GM18526 (cell line): ENCODE measurements around the gene NDUFA8.

ENCODE experiments used
- POLR2A ChIP-seq: IDR thresholded peaks from 3 replicates; pipeline ENCODE4 v1.6.1; 2011; ENCODE audit not compliant: insufficient read length; ENCODE audit errors: extremely low read depth

NDUFA8 gene

DNA sequence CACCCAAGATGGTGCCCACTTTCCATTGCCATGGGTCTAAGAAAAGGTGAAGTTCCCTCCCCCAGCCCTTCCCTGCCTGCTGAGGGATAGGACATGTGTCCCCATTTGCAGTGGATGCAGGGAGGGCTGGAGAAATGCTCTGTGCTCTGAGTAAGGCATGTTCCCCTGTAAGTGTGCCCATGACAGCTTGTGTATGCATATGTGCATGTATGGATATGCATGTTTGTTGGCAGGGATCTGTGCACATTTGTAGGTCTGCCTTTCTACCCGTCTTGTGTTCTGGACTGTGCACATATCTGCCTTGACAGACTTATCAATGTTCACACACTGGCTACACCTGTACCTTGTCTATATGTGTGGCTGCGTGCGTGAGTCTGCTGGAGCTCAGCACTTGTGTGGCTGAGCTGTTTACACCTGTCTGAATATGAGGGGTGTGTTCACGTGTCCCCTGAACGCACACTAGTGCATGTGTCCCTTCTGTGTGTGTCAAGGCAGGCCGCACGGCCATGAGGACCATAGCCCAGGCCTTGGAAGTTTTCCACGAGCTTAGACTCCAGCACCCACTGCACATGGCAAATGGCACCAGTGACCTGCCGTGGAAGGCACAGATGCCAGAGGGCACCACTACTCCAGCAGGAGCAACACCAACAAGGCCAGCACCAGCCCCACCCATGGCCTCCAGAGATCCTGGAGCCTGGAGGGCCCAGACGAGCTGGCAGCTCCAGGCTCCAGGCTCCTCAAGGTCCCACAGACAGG is 39.1 kb downstream of the NDUFA8 start:
- TF ChIP-seq POLR2A = no peak

GRCh38 chr9:122119721-122120120 is 39.9 kb downstream of the NDUFA8 start:
- TF ChIP-seq POLR2A = no peak

- TF ChIP-seq POLR2A = no peak
Observed at GRCh38 chr9:122119166-122119521, 40.4 kb downstream of the NDUFA8 start.

DNA sequence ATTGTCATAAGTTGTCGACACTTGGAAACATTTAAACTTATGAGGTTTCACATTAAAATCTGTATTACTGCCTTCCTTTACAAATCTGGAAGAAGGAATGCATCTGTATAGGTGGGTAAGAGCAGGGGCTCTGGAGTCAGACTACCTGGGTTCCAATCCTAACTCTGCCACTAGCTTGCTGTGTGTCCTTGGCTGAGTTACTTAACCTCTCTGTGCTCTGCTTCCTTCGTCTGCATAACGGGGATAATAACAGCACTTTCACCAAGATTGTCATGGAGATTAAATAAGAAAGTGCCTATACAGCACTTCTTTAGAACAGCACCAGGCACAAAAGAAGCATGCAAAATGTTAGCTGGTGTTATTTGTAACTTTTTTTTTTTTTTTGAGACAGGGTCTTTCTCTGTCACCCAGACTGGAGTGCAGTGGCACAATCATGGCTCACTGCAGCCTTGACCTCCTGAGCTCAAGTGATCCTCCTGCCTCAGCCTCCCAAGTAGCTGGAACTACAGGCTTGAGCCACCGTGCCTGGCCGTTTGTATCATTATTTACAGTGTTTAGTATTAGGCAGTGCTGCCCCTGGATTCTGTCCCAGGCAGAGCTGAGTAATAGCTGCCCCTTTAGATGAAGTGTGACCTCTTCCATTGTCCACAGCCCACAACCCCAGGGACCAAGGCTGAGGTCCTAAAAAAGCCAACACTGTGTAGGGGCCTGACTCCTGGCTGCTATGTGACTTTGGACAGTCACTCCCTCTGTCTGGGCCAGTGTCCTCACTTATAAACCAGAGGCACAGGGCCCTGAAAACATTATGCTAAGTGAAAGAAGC is 41.0 kb downstream of the NDUFA8 start:
- TF ChIP-seq POLR2A = no peak

- no peak for TF ChIP-seq POLR2A
Observed at GRCh38 chr9:122116448-122117173, 43.0 kb downstream of the NDUFA8 start.

- TF ChIP-seq POLR2A = no peak
Observed at GRCh38 chr9:122116040-122116439, 43.5 kb downstream of the NDUFA8 start.

GRCh38 chr9:122115176-122116035 is 44.2 kb downstream of the NDUFA8 start:
- no peak for TF ChIP-seq POLR2A

GRCh38 chr9:122113574-122113973 is 46.0 kb downstream of the NDUFA8 start:
- no peak for TF ChIP-seq POLR2A

- no peak for TF ChIP-seq POLR2A
Observed at GRCh38 chr9:122112238-122112637, 47.3 kb downstream of the NDUFA8 start.

DNA sequence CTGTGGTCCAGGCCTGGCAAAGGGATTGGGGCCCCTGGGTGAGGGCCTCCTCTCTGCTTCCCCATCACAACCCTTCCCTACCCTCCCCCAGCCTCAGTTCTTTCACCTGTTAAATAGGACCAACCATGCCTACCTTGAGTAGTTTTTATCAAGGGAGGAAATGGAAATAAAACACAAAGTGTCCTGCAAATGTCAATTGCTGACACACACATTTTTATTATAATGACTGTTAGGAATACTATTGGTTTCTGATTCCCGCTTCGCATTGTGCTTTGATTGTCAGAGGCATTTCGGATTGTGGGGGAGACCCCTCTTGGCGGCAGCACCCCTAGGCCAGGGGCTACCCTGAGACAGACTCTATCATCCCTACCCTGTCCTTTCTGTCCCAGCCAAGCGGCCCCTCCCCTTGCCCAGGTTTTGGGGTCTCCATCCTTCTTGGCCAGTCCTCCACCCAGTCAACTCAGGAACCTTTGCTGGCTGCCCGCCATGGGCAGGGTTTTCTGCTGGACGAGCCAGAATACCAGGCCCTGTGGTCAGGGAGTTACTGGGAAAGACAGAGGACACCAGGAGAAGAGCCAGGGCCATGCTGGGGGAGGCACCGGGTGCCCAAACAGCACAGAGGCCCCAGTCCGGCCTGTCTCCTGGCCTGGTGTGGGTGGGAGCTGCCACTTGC is 48.0 kb downstream of the NDUFA8 start:
- no peak for TF ChIP-seq POLR2A

- no peak for TF ChIP-seq POLR2A
Observed at GRCh38 chr9:122110100-122110833, 49.3 kb downstream of the NDUFA8 start.

GRCh38 chr9:122109035-122109813 is 50.4 kb downstream of the NDUFA8 start:
- no peak for TF ChIP-seq POLR2A

- TF ChIP-seq POLR2A = no peak
Observed at GRCh38 chr9:122107291-122107805, 52.2 kb downstream of the NDUFA8 start.

GRCh38 chr9:122106576-122106975 is 53.0 kb downstream of the NDUFA8 start:
- no peak for TF ChIP-seq POLR2A
